Embryonic facial prominence (tissue), 1 donor: ENCODE measurements around the gene PROX1.

Experiments used
- DNase-seq: peaks from one replicate; pipeline ENCODE4 v3.0.0-alpha.2; 2016; ENCODE audit errors: extremely low spot score

The PROX1 gene

DNA sequence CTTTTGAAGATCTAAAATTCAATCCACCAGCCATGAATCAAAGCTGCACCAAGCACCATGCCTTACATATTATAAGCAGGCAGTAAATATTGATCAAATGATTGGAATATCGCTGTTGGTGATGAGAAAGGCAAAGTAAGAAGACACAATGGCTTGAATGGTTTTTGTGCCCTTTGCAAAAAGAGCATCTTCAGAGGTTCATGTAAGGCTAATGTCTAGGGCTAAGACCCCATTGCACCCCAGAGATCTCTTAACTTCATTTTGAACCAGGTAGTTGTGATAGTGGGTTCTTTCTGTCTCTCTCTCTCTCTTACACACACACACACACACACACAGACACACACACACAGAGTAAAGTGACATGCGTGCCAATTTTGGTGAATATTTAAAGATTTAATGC, 12.0 kb downstream of the PROX1 start:
- no peak for DNase-seq

DNA sequence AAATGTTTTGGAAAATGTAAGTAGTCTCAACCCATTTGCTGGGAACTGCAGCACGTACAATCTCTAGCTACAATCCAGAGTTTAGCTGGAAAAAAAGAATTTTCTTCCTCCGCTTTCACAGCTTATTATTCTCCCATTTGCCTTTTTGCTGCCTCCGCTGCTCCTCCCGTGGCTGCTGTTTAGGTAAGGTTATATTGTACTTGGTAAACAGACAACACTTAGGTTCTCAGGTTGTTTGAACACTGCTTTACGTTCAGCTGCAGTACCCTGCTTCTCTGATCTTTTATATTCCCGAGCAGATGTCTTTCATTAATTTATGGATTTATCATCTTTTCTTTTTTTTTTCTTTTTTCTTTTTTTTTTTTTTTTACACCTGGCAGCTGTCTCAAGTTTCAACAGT, 14.3 kb downstream of the PROX1 start:
- no peak for DNase-seq

DNA sequence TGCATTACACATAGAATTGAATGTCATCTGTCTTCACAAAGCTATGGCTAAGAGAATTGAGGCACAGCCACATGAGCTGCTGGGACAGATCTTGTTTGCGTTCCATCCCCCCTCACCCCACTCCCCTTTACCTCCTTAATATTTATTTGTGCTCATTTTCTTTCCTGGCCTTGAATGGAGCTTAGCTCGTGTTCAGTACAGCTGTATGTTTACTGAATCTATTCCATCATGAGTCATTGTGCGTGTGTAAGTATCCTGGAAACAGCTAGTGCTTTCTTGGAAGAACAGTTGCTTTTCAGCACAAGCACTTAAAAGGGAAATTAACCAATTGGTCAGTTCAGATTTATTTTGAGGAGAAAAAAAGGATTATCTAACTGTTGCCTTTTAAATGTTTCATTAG, 14.7 kb downstream of the PROX1 start:
- DNase-seq: no peak

DNA sequence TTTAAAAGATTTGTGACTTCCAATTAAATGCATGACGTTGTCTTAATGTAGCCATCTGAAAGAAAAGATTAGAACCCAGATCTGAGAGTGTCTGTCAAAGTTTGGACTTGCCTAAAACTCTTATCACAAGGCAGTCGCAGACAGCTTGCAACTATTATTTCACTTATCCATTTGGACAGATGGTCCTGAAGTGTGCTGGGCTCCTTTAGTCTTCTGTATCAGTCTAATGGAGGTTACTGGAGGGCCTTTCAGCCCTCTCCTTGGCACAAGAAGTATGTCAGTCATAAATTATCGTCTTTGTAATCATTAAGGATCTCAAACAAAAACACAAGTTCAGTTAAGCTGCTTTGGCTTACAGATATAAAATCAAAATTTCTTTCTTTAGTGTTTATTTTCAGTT, 15.5 kb downstream of the PROX1 start:
- no peak for DNase-seq

DNA sequence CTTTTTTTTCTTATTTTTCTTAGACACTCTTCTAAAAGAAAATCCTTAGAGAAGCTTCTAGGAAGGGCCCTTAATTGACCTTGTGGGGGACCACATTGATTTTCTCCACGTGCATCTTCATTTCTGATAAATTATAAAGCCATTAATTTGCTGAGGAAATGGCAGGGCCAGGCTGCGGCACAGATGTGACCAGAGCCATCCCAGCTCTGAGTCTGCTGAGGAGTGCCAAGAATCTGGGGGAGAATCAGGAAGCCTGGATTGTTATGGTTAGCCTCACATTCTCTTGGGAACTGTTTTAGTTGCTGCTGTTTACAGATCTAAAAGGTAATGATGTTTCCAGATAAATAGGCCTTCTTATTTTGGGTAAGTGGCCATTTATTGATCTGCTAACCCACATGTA, 16.2 kb downstream of the PROX1 start:
- no peak for DNase-seq

DNA sequence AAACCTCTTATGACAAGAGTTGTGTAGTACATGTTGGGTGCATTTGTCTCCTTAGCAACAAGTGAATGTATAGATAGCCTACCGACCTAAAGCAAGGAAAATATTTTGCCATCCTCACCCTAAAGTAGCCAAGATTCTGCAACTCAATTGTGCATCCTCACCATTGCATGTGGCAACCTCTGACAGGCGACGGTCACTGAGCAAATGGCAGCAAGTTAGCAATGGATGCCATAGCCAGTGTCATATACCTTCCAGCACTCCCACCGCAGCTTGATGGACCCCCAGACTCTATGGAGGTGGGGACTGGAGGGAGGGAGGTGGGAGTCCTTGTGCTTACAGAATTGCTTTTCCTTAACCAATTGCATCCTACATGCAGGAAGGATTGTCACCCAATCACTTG, 17.0 kb downstream of the PROX1 start:
- DNase-seq: no peak

DNA sequence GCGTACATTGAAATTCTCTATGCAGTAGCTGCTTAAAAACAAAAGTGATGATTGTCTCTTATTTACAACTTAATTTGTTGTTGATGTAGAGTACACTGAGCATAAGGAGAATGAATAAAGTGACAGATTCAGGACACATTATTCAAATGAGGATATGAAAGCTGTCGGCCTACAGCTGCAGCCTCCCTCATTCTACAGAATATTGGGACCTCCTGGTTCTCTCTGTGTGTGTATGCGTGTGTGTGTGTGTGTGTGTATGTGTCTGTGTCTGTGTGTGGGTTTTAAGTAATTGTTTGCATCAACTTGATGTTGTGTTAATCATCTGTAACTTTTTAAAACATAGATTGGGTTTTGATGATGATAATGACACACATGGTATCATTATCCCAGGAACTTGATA, 17.9 kb downstream of the PROX1 start:
- no peak for DNase-seq

DNA sequence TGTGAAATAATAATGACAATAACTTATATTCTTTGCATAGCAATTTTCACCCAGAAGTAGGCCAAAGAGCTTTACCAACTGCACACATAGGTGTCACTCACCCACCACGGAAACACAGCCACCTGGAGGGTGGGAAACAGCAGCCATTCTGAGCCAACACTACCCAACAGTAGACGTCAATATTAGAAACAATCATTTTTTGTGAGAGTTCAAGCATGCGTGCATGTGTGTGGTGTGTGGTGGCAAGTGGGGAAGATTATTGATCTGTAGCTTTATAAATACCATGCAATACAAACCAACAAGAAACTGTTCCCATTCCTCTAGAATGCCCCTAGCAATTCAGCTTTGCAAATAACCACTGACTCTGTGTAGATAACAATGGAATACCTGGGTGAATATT, 19.1 kb downstream of the PROX1 start:
- DNase-seq: no peak

DNA sequence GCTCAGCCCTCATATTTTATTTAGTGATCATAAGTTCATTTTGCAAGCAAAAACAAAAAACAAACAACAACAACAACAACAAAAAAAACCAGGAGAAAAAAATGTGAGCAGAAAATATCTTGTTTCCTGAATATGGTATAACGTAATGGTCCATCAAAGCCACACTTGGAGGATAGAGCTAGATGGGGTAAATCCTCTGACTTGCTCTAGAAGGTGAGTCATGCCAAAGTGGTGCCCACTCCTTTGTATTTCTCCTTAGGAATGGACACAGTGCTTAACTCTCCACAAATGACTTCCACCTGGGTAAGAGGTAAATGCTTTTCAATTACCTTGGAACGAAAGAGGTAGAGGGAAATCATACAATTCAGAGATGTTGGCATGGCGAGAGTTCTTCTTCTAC, 20.6 kb downstream of the PROX1 start:
- DNase-seq: no peak

DNA sequence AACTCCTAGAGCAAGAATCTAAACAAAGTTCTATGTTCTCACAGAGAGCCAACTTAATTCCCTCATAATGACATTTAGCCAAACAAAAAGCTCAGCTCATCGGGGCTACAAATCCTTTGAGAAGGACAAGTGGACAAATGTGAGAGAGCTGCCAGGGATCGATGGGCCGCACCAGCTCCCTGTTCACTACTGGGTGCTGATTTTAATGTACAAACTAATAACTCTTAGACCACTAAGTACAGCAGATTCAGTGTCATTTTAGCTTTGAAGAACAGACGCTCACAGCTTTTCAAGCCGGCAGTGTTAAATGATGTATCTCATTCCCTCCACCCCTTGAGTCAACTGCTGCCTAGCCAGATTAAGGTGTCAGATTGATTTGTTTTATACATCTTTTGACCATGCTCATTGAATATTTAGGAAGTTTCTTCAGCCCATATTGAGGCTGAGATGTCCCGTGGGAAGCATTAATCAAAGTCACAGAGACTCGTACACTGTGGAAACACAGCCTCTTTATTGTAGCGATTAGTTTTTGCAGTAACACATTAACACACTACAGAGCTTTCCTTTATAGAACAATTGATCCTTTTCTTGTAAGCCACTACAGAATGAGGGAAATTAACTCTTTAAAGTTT, 21.1 kb downstream of the PROX1 start:
- DNase-seq: no peak

DNA sequence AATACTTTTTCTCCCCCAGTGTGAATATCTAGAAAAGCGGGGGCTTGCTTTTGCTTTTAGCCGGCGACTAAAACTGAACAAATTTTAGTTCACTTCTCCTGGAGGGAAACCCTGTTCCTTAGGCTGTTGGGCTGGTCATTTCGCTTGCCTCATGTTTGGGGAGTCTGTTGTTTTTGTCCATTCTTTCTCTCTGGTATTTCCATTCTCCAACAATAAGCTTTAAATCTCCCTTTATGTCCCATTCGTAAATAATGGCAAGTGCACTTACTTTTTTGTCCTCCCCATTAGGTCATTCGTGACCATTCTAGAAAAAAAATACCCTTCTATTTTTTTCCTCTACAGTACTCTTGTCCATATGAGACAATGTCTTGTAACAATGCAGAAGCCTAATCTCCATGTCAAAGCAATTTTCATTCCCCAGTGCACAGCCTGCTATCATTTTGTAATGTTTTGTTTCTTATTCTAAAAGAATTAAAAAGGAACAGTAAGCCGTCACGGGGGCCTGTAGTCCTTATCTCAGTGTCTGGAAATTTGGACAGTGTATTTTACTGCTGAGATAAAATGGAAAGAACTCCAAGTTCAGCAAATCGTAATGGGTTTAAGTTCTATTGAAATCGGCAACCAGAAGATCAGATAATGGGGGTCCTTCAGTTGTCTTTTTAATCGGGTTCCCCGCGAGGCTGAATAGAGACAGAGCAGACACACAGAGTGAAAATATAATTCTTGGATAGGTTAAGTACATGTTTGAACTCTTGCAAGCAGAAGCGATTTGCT, 21.8 kb downstream of the PROX1 start:
- no peak for DNase-seq

DNA sequence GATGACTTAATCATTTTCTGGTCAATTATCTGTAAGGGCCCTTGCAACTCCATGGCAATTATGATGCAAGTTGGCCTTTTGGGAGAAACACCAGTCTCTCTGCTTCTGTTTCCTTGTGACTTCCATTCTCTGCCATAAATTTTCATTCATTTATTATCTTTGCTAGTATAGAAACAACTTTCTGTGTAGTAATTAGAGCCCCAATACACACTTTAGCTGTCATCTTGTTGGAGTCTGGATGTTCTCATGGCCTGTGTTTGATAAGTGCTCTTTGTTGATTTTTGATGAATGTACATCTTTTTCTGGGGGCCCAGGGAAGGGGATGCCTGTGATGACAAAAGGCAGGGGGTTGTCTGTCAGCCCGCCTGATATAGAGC, 22.4 kb downstream of the PROX1 start:
- no peak for DNase-seq

DNA sequence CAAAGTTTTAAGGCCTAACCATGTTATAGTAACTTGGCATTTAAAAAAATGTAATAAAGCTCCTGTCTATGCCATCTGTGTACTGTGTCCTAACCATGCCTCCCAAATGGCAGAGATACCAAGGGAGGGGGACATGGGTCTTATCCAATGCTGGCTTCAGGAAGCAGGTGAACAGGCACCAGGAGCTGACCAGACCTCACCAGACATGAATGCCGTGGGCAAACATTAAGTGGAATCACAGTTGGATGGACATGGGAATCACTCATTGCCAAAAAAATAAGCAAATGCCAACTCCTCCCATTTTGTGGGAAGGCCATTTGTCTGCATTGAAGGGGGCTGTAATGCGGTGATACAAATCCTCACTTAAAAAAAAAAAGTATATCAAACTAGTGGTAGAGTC, 22.9 kb downstream of the PROX1 start:
- no peak for DNase-seq

DNA sequence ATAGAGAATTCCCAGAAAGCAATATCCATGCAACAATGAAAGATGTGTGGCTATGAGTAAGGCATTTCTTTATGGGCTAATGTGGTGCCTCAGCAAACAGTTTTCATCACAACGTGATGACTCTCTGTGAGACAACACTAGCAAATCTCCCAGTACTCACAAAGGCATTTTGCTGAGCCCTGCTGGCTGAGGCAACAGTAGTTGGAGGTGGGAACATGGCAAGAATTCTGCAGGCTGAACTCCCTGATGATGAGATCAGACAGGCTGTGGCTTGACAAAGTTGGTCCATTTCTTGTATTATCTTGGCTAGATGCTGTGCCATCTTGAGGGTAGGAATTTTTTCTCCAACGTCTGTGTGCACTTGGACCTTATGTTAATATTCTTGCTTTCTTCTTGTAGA, 24.6 kb downstream of the PROX1 start:
- DNase-seq: no peak

DNA sequence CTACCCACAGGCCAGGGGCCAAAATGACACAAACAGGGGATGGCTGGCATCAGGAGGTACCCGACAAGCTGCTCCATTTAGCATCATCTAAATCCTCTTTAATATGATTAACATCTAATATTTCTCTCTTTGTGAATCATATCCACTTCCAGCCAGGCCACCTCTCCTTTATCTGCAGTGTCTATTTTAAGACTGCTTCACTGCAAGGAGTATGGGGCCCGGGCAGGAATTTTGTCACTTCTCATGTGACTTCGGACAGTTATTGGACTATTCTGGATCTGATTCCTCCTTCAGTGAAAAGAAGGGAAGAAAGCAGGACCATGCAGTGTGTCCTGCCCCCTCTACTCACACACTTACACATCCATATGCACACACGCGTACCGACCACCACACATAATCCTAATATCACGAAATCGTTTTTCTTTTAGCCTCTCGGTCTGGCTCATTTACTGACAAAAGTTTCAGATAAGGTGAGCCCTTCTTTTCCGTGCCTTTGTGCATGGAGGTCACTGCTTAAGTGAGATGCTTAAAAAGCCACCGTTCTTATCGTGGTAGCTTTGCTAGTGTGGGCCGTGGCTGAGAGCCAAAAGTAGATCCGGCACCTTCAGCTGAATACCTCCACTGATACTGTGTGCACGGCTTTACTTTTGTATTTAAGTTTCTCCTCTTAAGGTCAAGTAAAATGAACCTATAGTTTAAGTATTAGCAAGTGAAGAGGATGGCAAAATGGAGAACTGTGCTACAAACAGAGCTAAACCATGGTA, 26.0 kb downstream of the PROX1 start:
- DNase-seq: no peak

DNA sequence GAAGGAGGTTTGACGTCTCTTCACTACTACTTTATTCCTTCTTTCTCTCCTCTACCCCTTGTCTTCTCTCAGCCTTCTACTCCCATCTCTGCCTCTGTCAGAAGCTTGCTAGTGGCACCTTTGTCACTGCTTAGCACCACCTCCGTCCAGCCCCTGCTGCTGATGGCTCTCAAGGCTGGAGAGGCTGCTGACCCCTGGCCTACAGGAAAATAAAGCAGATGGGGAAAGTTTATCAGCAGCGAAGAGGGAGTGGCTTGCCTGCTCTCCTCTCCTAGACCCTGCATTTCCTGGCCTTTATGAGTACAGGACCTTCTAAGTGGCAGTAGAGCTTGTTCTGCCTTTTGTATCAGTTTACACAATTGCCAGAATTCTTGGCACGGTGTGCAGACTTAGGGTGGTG, 27.0 kb downstream of the PROX1 start:
- no peak for DNase-seq

DNA sequence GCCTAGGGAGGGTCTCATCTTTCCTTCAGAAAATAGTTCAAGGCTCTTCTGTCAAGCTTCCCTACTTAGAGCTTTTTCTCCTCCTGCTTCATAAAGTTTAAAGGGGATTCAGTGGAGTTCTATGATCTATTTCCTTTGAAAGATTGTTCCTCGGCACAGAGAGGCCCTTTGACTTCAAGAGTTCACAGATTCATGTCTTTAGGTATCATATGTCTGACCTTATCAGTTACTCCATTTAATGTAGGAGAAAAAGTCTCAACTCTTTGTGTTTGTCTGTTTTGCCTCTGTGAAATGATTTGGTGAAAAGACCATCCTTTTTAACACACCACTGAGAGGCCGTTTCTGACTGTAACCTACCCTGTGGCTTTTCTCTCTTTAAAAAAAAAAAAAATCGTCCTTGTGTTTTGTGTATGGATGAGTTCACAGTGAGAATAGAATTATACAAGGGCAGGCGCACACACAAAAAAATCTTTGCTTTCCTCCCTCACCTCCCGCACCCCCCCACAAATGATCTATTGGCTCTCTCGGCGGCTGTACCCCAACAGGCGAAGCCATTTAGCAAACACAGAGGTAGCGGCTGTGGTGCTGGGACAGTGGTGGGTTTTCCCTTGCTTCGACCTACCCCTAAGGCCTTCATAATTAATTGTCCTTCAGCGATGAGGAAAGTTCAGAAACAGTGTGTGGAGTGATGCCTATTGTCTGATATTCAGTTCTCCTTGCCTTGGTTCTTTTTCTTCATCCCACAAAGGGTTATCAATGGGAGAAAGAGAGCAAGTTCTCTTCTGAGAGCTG, 29.6 kb downstream of the PROX1 start:
- no peak for DNase-seq

DNA sequence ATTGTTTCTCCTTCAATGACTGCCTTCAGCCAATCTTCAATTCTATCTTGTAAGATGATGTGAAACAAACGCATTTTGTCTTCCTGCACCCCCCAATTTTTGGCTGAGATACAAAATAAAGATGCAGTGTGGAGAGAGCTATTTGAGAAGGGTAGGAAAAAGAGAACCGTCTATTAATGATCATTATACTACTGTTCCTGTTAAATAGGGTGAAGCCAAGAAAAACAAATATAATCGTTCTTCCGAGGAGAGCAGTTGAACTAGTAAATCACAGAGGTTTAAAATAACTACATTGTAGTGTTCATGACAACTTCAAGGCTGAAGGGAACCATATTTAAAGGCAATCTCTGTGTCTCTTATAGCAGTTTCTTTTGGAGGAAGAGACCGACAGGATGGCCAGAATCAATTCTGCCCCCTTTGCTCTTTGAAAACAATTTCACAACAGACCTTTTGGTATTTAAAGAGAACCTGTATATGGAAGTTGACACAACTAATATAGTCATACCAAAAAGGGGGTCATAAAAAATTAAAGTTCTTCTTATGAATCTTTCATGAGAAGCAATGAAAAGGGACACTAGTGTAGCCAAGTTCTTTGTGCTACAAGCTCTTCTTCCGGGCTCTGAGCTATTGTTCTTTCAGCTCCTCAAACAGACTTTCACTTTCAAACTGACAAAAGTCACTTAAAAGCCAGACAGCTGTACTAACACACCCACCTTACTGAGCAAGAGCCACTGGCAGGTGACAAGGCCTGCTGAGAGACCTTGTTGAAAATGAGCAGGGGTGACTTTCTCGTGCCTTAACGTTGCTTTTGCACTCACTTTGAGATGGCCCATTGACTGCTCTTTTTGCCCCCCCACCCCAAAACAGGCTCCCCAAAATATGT, 30.9 kb downstream of the PROX1 start:
- no peak for DNase-seq

DNA sequence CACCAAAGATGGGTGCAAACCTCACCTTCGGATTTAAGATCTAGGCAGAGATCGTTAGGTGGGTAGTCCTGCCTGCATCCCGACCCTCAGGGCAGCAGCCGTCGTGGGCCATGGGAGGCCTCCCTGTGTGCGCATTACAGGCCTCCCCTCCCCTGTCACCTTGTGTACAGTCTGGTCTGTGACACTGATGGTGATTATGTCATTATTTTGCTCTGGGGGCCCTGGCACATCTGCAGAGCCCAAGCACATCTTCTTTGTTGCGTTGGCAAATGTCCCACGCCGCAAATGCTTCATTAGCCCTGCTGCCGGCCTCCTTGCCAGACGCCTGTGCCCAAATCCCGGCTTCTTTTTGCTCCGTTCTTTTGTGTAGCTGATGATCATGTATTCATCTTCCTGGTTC, 31.7 kb downstream of the PROX1 start:
- no peak for DNase-seq

DNA sequence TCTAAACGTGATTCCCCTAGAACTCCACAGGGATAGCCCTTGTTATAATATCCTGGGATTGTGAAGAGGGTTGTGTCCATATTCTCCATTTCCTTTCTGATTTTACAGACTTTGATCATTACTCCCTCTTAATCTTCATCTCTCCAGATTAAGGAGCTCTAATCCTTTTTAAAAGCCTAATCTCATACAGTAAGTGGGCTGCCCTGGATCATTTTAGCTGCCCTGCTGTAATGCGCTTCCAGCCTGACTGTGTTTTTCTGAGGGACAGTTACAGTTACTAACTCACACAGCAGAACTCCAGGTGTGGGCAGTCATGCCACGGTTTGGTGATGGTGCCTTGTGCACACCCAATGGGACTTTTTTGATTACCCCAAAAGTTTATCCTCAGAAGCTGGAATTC, 33.5 kb downstream of the PROX1 start:
- DNase-seq: no peak

DNA sequence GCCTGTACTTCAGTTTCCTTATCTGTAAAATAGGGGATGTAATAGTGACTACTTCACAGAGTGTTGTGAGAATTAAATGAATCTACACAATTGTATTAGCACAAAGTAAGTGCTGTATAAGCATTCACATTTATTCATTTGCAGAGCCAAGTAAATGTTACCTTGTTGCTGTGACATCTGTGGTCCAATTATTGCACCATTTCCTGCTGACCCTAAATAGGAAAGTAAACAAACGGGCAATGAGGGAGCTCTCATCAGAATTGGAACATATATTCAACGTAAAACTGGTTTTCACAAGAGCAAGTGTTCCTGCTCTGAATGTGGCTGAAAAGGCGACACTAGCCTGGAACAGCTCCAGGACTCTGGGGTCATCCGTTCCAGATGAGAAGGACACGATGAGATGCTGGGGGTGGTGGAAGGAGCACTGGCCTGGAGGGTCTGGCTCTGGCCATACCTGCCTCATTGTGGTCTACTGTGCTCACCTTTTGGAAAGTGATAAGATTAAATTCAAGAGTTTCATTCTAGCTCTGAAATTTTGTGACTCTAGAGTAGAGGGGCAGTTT, 34.5 kb downstream of the PROX1 start:
- no peak for DNase-seq
